Testis (tissue), 3 donors: ENCODE measurements around the gene NPPC. TPM values are rescaled to one million over a fixed set of nuclear protein-coding genes. Genes with fewer than 3 reads are reported as not detected.
"Not testable (repeated sequence)": the region's sequence is repeated elsewhere in the genome, so short reads cannot be mapped to it uniquely, and the experiment has no call there.

Experiments
- DNase-seq: peaks from one replicate; pipeline ENCODE4 v3.0.0-alpha.2; 2019
- H3K27ac ChIP-seq, 2 donors: fragments of 200-600 bp; sonication (generic); one replicate each; pipeline ENCODE4 v1.5.1; 2019
- H3K27me3 ChIP-seq: fragments of 200-600 bp; sonication (generic); one replicate; pipeline ENCODE4 v1.5.1; 2019
- H3K36me3 ChIP-seq: fragments of 200-600 bp; sonication (generic); one replicate; pipeline ENCODE4 v1.5.1; 2017; ENCODE audit warnings: low read depth; ENCODE audit errors: missing control alignments
- H3K4me1 ChIP-seq: fragments of 200-600 bp; sonication (generic); one replicate; pipeline ENCODE4 v1.5.1; 2019
- H3K4me3 ChIP-seq, 2 donors: fragments of 200-600 bp; sonication (generic); one replicate each; pipeline ENCODE4 v1.5.1; 2017 to 2019
- H3K9me3 ChIP-seq: fragments of 200-600 bp; sonication (generic); one replicate; pipeline ENCODE4 v1.5.1; 2017
- POLR2A ChIP-seq: fragments of 450-650 bp; IDR thresholded peaks from one replicate; pipeline ENCODE4 v1.6.1; 2017; ENCODE audit warnings: antibody characterized with exemption, mild to moderate bottlenecking, moderate library complexity
- WGBS, 2 donors: methylation state at CpG; one replicate each; pipeline ENCODE4 v1.1.5; 2018; 5-methylcytosine and 5-hydroxymethylcytosine counted together
- intact Hi-C: fragments of 100-400 bp; cut with DNase I; formaldehyde crosslinking; loops from one replicate; pipeline ENCODE4 v1.15.1; 2023; ENCODE audit warnings: low total_unique reads
- polyA plus RNA-seq: library from polyadenylated mRNA; stranded (reverse); fragments of 350-450 nt; fragmentation: Illumina TruSeq; extraction: RNeasy Lipid Tissue Mini Kit (QIAGEN cat#74804); gene quantifications from one replicate; pipeline ENCODE4 v1.2.3, GENCODE V29; 2014; ENCODE audit warnings: low read depth, low replicate concordance; ENCODE audit not compliant: insufficient read depth
- total RNA-seq, 2 donors: library from RNA; depleted of rRNA; stranded (reverse); fragments of >200 nt; gene quantifications; one replicate each; pipeline ENCODE4 v1.2.3, GENCODE V29; 2016
- TF ChIP-seq, protein P1 (sequence below), 3 experiments: fragments of 450-650 bp in 2 of 3; fragments of 200-600 bp in 1 of 3; sonication (generic) in 1 of 3; IDR thresholded peaks; one replicate each; pipeline ENCODE4 v1.5.1; 2016 to 2019; ENCODE audit warnings: antibody characterized with exemption in 3 of 3, mild to moderate bottlenecking in 2 of 3, moderate library complexity in 1 of 3

NPPC gene
- total and polyA plus RNA-seq, 3 donors from 2014 or later, result 0.78 TPM; not detected in 2

DNA sequence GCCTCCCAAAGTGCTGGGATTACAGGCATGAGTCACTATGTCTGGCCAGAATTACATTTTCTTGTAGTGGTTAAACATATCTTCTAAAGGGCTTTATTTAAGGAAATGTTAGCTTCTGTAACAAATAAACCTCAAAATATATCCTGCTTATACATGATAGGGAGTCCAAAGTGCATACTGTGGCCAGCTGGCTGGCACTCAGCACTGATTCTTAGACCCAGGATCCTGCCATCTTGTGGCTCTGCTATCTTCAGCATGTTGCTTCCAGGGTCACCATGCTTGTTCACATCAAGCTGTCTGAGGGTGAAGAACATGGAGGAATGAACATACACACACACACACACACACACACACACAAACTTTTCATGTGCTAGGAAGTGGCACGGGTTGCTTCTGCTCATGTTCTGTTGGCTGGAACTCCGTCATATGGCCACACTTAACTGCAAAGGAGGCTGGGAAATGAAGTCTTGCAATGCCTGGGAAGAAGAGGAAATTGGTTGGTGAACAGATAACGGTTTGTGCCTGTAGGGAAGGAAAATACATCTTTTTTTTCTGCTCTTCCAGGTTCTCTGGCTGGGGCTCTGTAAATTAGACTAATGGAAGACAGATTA is 40.0 kb downstream of the NPPC start:
- no peak overlapping the region for H3K27ac ChIP-seq
- no peak for DNase-seq
- no peak overlapping the region for H3K4me3 ChIP-seq
- H3K27me3 ChIP-seq, result no peaks in the 10 kb centered on the region
- intact Hi-C loops, result no loop called here
- WGBS, 2 donors, result 75 to 89% methylated on average over 3 of the region's 3 CpGs
- H3K4me1 ChIP-seq, result no peaks in the 10 kb centered on the region
- no peaks in the 10 kb centered on the region for H3K9me3 ChIP-seq
- no peaks in the 10 kb centered on the region for H3K36me3 ChIP-seq
- TF ChIP-seq, protein P1, sequence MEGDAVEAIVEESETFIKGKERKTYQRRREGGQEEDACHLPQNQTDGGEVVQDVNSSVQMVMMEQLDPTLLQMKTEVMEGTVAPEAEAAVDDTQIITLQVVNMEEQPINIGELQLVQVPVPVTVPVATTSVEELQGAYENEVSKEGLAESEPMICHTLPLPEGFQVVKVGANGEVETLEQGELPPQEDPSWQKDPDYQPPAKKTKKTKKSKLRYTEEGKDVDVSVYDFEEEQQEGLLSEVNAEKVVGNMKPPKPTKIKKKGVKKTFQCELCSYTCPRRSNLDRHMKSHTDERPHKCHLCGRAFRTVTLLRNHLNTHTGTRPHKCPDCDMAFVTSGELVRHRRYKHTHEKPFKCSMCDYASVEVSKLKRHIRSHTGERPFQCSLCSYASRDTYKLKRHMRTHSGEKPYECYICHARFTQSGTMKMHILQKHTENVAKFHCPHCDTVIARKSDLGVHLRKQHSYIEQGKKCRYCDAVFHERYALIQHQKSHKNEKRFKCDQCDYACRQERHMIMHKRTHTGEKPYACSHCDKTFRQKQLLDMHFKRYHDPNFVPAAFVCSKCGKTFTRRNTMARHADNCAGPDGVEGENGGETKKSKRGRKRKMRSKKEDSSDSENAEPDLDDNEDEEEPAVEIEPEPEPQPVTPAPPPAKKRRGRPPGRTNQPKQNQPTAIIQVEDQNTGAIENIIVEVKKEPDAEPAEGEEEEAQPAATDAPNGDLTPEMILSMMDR (IDR thresholded peaks at IDR 0.05), result no peak
- TF ChIP-seq POLR2A, result no peak

DNA sequence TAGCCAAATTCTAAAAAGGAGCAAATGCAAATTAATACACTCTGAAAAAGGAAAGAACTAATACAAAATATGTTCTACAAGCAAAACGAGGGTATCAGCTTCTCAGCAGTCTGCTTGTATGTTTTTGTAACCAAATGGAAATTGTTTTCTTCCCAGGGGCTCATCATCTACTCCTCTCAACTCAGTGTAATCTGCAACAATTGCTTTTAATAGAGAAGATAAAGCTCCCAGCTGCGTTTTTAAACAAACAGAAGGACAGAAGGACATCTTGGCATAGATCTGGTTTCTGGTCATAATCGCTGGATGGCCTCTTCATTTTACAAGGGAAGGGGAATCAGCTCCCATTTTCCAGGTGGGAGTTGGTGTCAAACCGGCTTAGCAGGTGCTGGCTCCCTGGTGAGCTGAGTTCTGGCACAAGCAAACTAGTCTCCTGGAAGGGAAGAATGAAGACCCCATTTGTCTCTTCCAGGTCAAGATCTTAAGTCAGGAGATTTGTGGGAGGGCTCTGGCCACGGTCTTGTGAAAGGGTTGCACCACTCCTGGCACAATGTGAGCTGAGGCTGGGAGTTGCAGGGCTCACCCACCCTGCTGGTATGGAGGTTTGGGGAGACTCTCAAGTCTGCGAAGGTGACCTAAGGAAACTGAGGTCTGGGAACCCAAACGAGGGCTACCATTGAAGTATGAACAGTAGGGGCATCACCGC is 41.6 kb downstream of the NPPC start:
- Histone ChIP-seq H3K27ac (no peak overlapping the region), H3K4me1 (no peaks in the 10 kb centered on the region), H3K27me3 (no peaks in the 10 kb centered on the region), H3K9me3 (no peaks in the 10 kb centered on the region), H3K4me3 (no peak overlapping the region), H3K36me3 (no peaks in the 10 kb centered on the region)
- TF ChIP-seq, protein P1 (IDR thresholded peaks at IDR 0.05), result no peak
- TF ChIP-seq POLR2A, result no peak
- 53 to 58% methylated on average over 8 of the region's 8 CpGs for WGBS, 2 donors
- intact Hi-C loops, result no loop called here
- no peak for DNase-seq

DNA sequence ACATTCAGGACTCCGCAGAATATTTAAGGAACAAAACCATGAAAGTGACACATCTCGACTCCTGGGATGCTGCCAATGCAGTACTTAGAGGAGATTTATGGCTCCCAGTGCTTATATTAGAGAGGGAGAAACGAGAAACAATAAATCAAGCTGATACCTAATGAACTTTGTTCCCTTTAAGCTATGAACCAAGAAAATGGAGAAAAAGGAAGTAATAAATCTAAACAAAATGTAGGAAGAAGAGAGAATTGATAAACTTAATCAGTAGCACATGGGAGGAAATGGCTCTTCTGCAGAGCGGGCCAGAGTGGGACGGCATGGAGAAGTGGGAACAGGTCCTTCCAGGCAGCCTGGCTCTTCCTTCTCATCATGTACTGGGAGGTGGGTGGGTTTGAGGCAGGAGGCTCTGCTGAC is 42.7 kb downstream of the NPPC start:
- intact Hi-C loops, result no loop called here
- H3K4me3 ChIP-seq, result no peak overlapping the region
- H3K27me3 ChIP-seq, result no peaks in the 10 kb centered on the region
- WGBS, 2 donors, result 28 to 43% methylated on average over 5 of the region's 5 CpGs
- no peaks in the 10 kb centered on the region for H3K36me3 ChIP-seq
- DNase-seq, result no peak
- H3K9me3 ChIP-seq, result no peaks in the 10 kb centered on the region
- TF ChIP-seq, protein P1 (IDR thresholded peaks at IDR 0.05), result no peak
- no peak for TF ChIP-seq POLR2A
- no peaks in the 10 kb centered on the region for H3K4me1 ChIP-seq
- H3K27ac ChIP-seq, result no peak overlapping the region

DNA sequence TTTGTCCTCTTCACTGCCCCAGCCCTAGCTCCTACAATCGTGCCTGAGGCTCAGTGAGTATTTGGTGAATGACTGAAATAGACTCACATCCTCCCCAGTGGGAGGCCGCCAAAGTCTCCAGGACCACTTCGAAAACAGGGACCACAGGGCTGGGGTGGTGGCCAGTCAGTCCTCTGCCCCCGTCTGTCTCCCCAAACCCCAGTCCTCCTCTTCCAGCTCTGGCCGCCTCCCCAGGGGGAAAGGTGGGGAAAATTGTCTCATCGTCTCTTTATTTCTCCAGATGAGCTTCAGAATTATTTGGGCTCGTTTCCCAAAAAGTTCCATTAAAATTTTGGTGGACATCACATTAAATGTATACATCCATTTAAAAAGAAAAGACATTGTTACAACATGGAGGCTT is 43.5 kb downstream of the NPPC start:
- intact Hi-C loops, result no loop called here
- Histone ChIP-seq H3K9me3 (no peaks in the 10 kb centered on the region), H3K4me1 (no peaks in the 10 kb centered on the region), H3K27me3 (no peaks in the 10 kb centered on the region), H3K36me3 (no peaks in the 10 kb centered on the region), H3K27ac (no peak overlapping the region), H3K4me3 (no peak overlapping the region)
- TF ChIP-seq POLR2A, result no peak
- TF ChIP-seq, protein P1 (IDR thresholded peaks at IDR 0.05), result no peak
- WGBS, 2 donors, result 75 to 92% methylated on average over 7 of the region's 7 CpGs
- DNase-seq, result no peak

DNA sequence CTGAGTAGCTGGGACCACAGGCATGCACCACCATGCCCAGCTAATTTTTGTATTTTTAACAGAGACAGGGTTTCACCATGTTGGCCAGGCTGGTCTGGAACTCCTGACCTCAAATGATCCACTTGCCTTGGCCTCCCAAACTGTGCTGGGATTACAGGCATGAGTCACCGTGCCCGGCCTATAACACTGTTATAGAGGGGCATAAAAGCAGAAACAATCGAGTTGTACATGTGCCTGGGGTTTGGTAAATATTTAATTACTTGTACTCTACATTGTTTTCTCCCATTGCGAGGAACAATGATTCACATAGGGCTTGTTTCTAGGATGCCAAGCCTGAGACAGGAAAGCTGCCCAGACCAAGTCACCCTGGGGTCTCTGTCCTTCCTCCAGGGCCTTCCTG is 45.8 kb downstream of the NPPC start:
- H3K4me3 ChIP-seq, H3K27ac ChIP-seq, H3K9me3 ChIP-seq, H3K27me3 ChIP-seq, DNase-seq, intact Hi-C loops, H3K36me3 ChIP-seq, H3K4me1 ChIP-seq: not testable (repeated sequence)
- WGBS, 2 donors, result 87 to 92% methylated on average over 4 of the region's 4 CpGs
